ENCODE results near the gene AOC3.
A peak's percentile ranks its signal among the peaks of the same experiment; 100 is the strongest.
"Not testable (repeated sequence)": the region's sequence is repeated elsewhere in the genome, so short reads cannot be mapped to it uniquely, and the experiment has no call there.

AOC3 gene

DNA sequence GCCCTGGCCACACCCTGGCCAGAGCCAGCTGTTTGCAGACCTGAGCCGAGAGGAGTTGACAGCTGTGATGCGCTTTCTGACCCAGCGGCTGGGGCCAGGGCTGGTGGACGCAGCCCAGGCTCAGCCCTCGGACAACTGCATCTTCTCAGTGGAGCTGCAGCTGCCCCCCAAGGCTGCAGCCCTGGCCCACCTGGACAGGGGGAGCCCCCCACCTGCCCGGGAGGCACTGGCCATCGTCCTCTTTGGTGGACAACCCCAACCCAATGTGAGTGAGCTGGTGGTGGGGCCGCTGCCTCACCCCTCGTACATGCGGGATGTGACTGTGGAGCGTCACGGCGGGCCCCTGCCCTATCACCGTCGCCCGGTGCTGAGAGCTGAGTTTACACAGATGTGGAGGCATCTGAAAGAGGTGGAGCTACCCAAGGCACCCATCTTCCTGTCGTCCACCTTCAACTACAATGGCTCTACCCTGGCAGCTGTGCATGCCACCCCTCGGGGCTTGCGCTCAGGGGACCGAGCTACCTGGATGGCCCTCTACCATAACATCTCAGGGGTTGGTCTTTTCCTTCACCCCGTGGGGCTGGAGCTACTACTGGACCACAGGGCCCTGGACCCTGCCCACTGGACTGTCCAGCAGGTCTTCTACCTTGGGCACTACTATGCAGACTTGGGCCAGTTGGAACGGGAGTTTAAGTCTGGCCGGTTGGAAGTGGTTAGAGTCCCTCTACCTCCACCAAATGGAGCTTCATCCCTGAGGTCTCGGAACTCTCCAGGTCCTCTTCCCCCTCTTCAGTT, 6.0 kb upstream of the AOC3 start:
- DNase-seq (ENCODE audit: extremely low read depth in 1 of 2, low read depth in 1 of 2): no peak

DNA sequence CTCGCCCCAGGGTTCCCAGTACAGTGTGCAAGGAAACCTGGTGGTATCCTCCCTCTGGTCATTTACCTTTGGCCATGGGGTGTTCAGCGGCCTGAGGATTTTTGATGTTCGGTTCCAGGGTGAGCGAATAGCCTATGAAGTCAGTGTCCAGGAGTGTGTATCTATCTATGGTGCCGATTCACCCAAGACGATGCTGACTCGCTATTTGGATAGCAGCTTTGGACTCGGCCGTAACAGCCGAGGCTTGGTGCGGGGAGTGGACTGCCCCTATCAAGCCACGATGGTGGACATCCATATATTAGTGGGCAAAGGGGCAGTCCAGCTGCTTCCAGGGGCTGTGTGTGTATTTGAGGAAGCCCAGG, 5.5 kb upstream of the AOC3 start:
- no peak for DNase-seq (ENCODE audit: extremely low read depth in 1 of 2, low read depth in 1 of 2)

DNA sequence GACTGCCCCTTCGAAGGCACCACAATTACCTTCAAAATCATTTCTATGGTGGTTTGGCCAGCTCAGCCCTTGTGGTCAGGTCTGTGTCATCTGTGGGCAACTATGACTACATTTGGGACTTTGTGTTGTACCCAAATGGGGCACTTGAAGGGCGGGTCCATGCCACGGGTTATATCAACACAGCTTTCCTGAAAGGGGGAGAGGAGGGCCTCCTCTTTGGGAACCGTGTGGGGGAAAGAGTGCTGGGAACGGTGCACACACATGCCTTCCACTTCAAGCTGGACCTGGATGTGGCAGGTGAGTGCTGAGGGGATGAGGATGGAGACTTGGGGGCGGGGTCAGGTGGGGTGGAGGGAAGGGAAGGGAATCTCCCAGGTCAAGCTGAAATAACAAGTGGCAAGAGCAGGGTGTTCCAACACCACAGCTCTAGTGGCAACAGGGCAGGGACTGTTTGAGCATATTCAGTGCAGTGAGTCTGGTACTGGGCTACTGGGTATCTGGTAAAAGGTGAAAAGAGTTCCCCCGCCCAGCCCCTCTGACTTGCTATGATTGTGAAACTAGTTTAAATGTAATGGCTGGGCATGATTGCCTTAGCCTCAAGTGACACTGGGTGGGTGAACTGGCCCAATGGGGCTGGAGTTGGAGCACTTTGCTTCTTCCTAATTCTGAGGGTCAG, 4.9 kb upstream of the AOC3 start:
- DNase-seq (ENCODE audit: extremely low read depth in 1 of 2, low read depth in 1 of 2): peak; percentile 38 to 59

DNA sequence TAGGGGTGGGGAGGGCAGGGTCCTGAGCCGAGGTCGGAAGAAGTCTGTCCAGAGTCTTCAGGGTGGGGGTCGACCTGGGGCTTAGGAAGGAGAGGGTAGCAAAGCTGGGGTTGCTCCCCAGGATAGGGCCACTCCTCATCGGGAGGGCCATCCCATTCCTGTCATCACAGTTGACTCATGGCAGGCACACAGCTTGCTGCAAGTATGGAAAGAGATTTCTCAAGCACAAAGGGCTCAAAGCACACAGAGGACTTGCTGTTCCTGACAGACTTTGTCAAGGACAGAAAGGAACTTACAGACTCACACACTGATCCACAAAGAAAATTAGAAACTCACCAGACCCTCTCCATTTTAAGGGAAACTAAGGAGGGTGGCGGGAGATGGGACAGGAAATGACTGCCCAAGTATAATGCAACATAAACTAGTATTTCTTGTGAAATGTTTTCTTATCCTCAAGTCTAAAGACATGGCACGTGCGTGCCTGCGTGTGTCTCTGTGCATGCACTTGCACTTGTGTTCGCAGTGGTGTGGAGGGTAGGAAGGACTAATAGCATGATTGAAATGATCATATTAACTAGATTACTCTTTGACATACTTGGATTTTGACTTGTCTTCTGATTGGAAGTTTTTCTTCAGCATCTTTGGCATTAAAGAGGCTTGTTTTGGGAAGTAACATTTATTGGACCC, 4.3 kb upstream of the AOC3 start:
- DNase-seq (ENCODE audit: extremely low read depth in 1 of 2, low read depth in 1 of 2): no peak

DNA sequence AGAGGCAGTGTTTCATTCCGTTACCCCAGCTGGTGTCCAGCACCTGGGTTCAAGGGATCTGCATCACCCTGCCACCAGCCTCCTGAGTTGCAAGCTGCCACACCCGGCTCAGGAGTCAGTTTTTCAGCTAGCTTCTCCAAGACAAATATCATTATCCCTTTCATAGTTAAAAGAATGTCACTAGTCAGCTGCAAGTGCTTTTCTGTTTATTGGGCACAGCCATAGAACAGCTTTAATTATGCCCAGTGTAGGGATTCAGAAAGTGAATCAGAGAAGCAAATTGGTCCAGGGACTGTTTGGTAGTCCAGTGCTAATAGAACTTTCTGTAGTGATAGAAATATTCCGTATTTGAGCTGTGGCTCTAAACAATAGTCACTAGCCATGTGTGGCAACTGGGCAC, 2.9 kb upstream of the AOC3 start:
- DNase-seq (ENCODE audit: extremely low read depth in 1 of 2, low read depth in 1 of 2): no peak

DNA sequence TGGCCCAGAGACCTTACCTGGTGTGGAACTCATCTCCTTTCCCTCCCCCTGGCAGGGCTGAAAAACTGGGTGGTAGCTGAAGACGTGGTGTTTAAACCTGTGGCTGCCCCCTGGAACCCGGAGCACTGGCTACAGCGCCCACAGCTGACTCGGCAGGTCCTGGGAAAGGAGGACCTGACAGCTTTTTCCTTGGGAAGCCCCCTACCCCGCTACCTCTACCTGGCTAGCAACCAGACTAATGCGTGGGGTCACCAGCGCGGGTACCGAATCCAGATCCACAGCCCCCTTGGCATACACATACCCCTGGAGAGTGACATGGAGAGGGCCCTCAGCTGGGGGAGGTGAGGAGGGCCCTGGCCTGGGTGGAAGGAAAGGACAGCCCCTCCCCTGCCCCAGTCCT, 2.0 kb upstream of the AOC3 start:
- DNase-seq (ENCODE audit: extremely low read depth in 1 of 2, low read depth in 1 of 2): no peak

DNA sequence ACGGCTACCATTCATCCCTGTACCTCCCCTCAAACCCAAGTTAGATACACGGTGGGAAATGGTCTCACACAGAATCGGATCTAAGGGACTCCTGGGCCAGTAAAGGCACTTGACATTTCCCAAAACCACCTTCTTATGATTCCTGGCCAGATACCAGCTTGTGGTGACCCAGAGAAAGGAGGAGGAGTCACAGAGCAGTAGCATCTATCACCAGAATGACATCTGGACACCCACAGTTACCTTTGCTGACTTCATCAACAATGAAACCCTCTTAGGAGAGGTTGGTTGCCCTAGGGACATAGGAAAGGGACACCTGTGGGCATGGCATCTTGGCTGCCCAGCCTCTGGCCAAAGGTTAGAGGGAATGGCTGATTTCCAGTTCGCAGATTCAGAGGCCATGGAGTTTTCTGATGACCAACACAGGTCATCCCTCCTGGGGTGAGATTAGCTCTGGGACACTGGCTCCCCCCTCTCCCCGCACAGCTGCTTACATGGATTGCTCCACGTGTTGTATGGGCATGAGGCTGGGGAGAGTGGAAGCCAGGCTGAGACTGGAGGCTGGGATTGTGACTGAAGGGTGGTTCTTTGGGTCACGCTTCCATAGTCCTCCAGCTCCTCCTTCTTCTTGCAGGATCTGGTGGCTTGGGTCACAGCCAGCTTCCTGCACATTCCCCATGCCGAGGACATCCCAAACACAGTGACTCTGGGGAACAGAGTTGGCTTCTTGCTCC, 1.4 kb upstream of the AOC3 start:
- no peak for DNase-seq (ENCODE audit: extremely low read depth in 1 of 2, low read depth in 1 of 2)

DNA sequence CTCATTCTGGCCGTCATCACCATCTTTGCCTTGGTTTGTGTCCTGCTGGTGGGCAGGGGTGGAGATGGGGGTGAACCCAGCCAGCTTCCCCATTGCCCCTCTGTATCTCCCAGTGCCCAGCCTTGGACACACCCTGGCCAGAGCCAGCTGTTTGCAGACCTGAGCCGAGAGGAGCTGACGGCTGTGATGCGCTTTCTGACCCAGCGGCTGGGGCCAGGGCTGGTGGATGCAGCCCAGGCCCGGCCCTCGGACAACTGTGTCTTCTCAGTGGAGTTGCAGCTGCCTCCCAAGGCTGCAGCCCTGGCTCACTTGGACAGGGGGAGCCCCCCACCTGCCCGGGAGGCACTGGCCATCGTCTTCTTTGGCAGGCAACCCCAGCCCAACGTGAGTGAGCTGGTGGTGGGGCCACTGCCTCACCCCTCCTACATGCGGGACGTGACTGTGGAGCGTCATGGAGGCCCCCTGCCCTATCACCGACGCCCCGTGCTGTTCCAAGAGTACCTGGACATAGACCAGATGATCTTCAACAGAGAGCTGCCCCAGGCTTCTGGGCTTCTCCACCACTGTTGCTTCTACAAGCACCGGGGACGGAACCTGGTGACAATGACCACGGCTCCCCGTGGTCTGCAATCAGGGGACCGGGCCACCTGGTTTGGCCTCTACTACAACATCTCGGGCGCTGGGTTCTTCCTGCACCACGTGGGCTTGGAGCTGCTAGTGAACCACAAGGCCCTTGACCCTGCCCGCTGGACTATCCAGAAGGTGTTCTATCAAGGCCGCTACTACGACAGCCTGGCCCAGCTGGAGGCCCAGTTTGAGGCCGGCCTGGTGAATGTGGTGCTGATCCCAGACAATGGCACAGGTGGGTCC, 607 bp downstream of the AOC3 start:
- not testable (repeated sequence) for DNase-seq (ENCODE audit: extremely low read depth in 1 of 2, low read depth in 1 of 2)

DNA sequence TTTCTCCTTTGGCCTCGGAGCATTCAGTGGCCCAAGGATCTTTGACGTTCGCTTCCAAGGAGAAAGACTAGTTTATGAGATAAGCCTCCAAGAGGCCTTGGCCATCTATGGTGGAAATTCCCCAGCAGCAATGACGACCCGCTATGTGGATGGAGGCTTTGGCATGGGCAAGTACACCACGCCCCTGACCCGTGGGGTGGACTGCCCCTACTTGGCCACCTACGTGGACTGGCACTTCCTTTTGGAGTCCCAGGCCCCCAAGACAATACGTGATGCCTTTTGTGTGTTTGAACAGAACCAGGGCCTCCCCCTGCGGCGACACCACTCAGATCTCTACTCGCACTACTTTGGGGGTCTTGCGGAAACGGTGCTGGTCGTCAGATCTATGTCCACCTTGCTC, 1.4 kb downstream of the AOC3 start:
- no peak for DNase-seq (ENCODE audit: extremely low read depth in 1 of 2, low read depth in 1 of 2)

DNA sequence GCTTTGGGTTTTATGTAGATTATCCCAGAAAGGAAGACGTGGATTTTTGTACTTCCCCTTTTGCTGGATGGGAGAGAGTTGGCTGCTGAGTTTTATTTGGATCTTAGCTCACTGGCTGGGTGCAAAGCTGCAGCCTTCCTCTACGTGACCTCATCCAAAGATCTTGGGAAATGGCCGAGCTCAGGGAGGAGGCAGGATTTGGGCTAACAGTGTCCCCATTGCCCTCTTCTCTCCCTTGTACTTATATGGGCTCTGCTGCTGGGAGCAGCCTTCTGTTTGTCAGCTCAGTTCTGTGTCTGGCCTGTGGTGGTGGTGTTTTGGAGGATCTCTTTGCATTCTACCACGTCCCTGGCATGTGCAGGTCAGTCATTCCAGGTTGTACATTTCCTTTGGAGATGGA, 2.0 kb downstream of the AOC3 start:
- no peak for DNase-seq (ENCODE audit: extremely low read depth in 1 of 2, low read depth in 1 of 2)

DNA sequence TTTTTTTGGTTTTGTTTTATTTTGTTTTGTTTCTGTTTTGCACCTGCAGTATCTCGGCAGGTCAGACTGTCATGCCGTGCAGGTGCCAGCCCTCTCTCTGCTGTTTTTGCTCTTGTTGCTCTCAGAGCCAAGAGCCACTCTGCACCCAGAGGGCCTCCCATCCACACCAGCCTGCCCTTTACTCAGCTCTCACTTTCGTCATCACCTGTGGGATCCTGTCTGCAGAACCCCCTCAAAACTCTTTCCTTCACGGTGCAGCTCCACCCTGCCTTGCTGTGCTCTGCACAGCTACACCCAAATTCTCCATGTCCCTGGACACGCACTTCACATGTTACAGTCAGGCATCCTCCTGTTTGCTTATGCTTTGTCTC, 2.6 kb downstream of the AOC3 start:
- DNase-seq (ENCODE audit: extremely low read depth in 1 of 2, low read depth in 1 of 2): no peak

DNA sequence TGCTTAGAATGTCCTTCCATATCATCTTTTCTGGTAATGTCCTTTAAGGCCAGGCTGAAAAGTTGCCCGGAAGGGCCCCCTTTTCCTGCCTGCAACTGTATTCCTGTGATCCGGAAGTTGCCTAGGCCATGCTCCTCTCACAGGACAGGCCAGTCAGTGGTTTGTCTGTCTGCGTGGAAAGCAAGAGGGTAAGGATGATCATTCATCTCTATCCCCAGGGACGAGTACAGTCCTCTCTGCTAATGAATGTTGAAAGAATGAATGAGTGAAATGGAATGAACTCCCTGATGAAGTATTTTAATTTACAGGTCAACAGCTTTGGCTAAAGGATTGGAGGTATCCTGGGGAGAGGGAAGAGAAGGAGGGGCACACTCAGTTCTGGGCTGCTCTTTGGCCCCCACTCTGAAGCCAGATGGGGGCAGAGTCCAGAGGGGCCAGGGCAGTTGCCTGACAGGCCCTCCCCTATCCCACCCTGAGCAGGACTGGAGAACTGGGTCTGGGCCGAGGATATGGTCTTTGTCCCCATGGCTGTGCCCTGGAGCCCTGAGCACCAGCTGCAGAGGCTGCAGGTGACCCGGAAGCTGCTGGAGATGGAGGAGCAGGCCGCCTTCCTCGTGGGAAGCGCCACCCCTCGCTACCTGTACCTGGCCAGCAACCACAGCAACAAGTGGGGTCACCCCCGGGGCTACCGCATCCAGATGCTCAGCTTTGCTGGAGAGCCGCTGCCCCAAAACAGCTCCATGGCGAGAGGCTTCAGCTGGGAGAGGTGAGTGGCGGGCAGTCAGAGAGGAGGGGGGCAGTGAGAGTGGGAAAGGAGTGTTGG, 3.2 kb downstream of the AOC3 start:
- DNase-seq (ENCODE audit: extremely low read depth in 1 of 2, low read depth in 1 of 2): no peak

DNA sequence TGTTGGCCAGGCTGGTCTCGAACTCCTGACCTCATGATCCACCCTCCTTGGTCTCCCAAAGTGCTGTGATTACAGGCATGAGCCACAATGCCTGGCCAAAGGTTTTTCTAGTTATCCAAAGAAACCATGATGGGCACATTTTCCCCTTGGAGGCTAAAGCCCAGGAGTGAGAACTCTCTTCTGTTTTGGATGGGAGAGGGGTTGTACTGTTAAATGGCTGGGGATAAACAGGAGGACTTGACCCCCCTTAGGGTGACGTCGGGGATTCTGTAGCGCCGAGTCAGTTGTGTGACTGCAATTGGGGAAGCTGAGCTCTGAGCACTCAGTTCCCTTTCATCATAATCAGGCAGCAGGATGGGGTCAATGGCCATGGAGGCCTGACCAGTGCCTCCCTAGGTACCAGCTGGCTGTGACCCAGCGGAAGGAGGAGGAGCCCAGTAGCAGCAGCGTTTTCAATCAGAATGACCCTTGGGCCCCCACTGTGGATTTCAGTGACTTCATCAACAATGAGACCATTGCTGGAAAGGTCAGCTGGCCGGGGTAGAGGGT, 4.1 kb downstream of the AOC3 start:
- no peak for DNase-seq (ENCODE audit: extremely low read depth in 1 of 2, low read depth in 1 of 2)

DNA sequence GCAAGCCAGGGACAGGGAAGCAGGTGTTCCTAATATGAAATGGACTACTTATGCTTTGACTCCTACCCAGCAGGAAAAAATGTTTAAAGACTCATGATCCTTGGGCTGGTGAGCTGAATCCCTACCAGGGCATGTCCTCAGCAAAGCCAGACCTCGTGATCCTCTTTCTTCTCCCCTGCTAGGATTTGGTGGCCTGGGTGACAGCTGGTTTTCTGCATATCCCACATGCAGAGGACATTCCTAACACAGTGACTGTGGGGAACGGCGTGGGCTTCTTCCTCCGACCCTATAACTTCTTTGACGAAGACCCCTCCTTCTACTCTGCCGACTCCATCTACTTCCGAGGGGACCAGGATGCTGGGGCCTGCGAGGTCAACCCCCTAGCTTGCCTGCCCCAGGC, 5.1 kb downstream of the AOC3 start:
- DNase-seq (ENCODE audit: extremely low read depth in 1 of 2, low read depth in 1 of 2): not testable (repeated sequence)

DNA sequence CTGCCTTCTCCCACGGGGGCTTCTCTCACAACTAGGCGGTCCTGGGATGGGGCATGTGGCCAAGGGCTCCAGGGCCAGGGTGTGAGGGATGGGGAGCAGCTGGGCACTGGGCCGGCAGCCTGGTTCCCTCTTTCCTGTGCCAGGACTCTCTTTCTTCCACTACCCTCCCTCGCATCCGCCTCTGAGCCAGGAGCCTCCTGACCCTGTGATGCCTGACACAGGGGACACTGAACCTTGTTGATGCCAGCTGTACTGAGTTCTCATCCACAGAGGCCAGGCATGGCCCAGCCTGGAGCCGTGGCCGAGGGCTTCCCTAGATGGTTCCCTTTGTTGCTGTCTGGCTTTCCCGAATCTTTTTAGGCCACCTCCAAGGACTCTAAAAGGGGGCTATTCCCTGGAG, 5.5 kb downstream of the AOC3 start:
- DNase-seq (ENCODE audit: extremely low read depth in 1 of 2, low read depth in 1 of 2): not testable (repeated sequence)

DNA sequence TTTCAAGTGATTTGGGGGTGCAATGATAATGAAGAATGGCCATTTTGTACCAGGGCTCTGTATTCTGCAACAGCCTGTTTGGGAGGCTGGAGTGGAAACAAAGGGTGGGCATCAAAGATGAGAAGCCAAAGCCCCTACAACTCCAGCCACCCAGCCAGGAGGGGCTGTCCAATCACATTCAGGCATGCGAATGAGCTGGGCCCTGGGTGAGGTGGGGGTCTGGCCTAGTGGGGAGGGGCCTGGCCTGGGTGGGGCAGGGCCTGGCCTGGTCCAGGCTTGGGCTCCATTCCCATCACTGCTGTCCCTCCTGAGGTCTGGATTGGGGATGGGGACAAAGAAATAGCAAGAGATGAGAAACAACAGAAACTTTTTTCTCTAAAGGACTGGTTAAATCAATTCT, 6.4 kb downstream of the AOC3 start:
- no peak for DNase-seq (ENCODE audit: extremely low read depth in 1 of 2, low read depth in 1 of 2)

DNA sequence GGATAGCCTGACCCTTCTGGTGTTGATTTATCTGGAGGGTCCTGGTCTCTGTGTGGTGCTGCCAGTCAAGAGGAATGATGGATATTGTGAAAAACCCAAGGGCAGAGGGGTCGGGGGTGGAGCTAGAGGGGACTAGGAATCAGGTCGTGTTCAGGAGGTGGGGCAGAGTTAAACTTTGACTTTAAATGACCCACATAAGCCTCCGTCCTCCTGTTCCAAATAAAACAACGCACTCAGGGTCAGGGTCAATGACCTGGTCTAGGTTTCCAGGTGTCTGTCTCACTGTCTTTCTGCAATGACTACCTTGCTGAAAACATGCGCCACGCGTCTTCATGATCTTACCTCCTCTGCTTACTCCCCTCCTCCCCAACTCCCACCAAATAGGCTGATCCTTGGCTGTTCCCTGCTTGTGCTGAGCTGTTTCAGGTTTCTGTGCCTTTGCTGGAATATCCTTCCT, 14.7 kb downstream of the AOC3 start:
- no peak for DNase-seq (ENCODE audit: extremely low read depth in 1 of 2, low read depth in 1 of 2)

DNA sequence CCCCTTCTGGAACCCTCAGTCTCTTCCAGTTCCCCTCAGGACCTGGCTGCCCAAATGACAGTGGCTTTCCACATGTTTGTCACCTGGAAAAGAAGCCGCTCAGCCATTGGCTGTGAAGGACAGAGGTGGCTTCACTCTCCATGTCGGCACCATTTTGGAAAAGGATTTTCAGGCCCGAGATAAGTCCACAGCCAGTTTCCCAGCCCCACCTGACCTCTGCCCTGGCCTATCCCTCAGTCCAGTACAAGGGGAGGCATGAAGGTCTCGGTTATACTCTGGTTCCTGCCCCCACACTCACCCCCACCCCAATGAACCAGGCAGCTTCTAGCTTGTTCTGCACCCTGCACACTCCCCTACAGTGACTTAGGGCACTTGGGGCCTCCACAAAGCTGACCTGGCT, 15.2 kb downstream of the AOC3 start:
- no peak for DNase-seq (ENCODE audit: extremely low read depth in 1 of 2, low read depth in 1 of 2)
